H9 (cell line): Measurements from ENCODE around the gene CDHR2. TPM values are rescaled to one million over a fixed set of nuclear protein-coding genes. Genes with fewer than 3 reads are reported as not detected.

Experiments
- DNase-seq: peaks from one replicate; pipeline ENCODE4 v3.0.0-alpha.2; 2017
- H2AFZ ChIP-seq: one replicate; pipeline ENCODE4 v1.6.1; 2013; ENCODE audit warnings: mild to moderate bottlenecking, low read length, control low read depth, moderate library complexity
- H2AK5ac ChIP-seq: 2 replicates; pipeline ENCODE4 v1.6.1; 2013; ENCODE audit warnings: low read length, control low read depth, mixed read lengths; ENCODE audit not compliant: insufficient read length
- H2BK120ac ChIP-seq: one replicate; pipeline ENCODE4 v1.6.1; 2013; ENCODE audit warnings: low read depth, mild to moderate bottlenecking, low read length, control low read depth, inconsistent platforms; ENCODE audit not compliant: poor library complexity, severe bottlenecking
- H2BK12ac ChIP-seq: 2 replicates; pipeline ENCODE4 v1.6.1; 2013; ENCODE audit warnings: low read length, control low read depth, mixed read lengths, low read depth; ENCODE audit not compliant: insufficient read length
- H2BK15ac ChIP-seq: 2 replicates; pipeline ENCODE4 v1.6.1; 2013; ENCODE audit warnings: low read depth, low read length, control low read depth
- H2BK20ac ChIP-seq: one replicate; pipeline ENCODE4 v1.6.1; 2013; ENCODE audit warnings: low read depth, mild to moderate bottlenecking, low read length, control low read depth, inconsistent platforms; ENCODE audit not compliant: poor library complexity, severe bottlenecking
- H2BK5ac ChIP-seq: 2 replicates; pipeline ENCODE4 v1.6.1; 2013; ENCODE audit warnings: low read length, control low read depth, mixed read lengths; ENCODE audit not compliant: insufficient read length
- H3K14ac ChIP-seq: 2 replicates; pipeline ENCODE4 v1.6.1; 2013; ENCODE audit warnings: low read length, control low read depth; ENCODE audit not compliant: insufficient read depth
- H3K18ac ChIP-seq: 2 replicates; pipeline ENCODE4 v1.6.1; 2013; ENCODE audit warnings: low read depth, mild to moderate bottlenecking, mixed read lengths, low read length, control low read depth; ENCODE audit not compliant: insufficient read length
- H3K23ac ChIP-seq: 2 replicates; pipeline ENCODE4 v1.6.1; 2013; ENCODE audit warnings: low read length, control low read depth, mixed read lengths, low read depth; ENCODE audit not compliant: insufficient read length
- H3K23me2 ChIP-seq: 2 replicates; pipeline ENCODE4 v1.6.1; 2013; ENCODE audit warnings: low read depth, mild to moderate bottlenecking, mixed read lengths, low read length, control low read depth; ENCODE audit not compliant: insufficient read length, poor library complexity, severe bottlenecking
- H3K27ac ChIP-seq: 2 replicates; pipeline ENCODE4 v1.5.1; 2013; ENCODE audit warnings: low read length, control low read depth, mixed read lengths, low read depth; ENCODE audit not compliant: insufficient read length
- H3K27me3 ChIP-seq: 2 replicates; pipeline ENCODE4 v1.6.1; 2013; ENCODE audit warnings: low read length, control low read depth, inconsistent platforms; ENCODE audit not compliant: insufficient read depth
- H3K4ac ChIP-seq: 2 replicates; pipeline ENCODE4 v1.6.1; 2013; ENCODE audit warnings: low read depth, mild to moderate bottlenecking, control low read depth, inconsistent platforms, low read length, moderate library complexity
- H3K4me1 ChIP-seq: 2 replicates; pipeline ENCODE4 v1.6.1; 2013; ENCODE audit warnings: low read length, control low read depth, inconsistent platforms; ENCODE audit not compliant: insufficient read depth
- H3K4me2 ChIP-seq: 2 replicates; pipeline ENCODE4 v1.6.1; 2013; ENCODE audit warnings: low read length, control low read depth, mixed read lengths; ENCODE audit not compliant: insufficient read length, insufficient read depth
- H3K56ac ChIP-seq: 2 replicates; pipeline ENCODE4 v1.6.1; 2013; ENCODE audit warnings: low read depth, mild to moderate bottlenecking, mixed read lengths, low read length, control low read depth; ENCODE audit not compliant: insufficient read length
- H3K79me1 ChIP-seq: 2 replicates; pipeline ENCODE4 v1.6.1; 2013; ENCODE audit warnings: low read depth, mild to moderate bottlenecking, moderate library complexity, low read length, control low read depth, inconsistent platforms; ENCODE audit not compliant: insufficient read depth, poor library complexity, severe bottlenecking
- H3K79me2 ChIP-seq: 2 replicates; pipeline ENCODE4 v1.6.1; 2013; ENCODE audit warnings: low read length, control low read depth, inconsistent platforms; ENCODE audit not compliant: insufficient read depth
- H3K9ac ChIP-seq: 2 replicates; pipeline ENCODE4 v1.6.1; 2013; ENCODE audit warnings: low read length, control low read depth, mixed read lengths; ENCODE audit not compliant: insufficient read length; ENCODE audit errors: extremely low read depth
- H3K9me3 ChIP-seq: one replicate; pipeline ENCODE4 v1.6.1; 2013; ENCODE audit warnings: low read depth, low read length, inconsistent platforms; ENCODE audit not compliant: control insufficient read depth
- H3T11ph ChIP-seq: one replicate; pipeline ENCODE4 v1.6.1; 2013; ENCODE audit warnings: mild to moderate bottlenecking, low read length, control low read depth, inconsistent platforms
- H4K20me1 ChIP-seq: one replicate; pipeline ENCODE4 v1.6.1; 2013; ENCODE audit not compliant: control insufficient read depth, insufficient read length, insufficient read depth
- H4K5ac ChIP-seq: 2 replicates; pipeline ENCODE4 v1.6.1; 2013; ENCODE audit warnings: low read depth, mild to moderate bottlenecking, mixed read lengths, low read length, control low read depth; ENCODE audit not compliant: insufficient read length
- H4K8ac ChIP-seq: replicated peaks from 2 replicates; pipeline ENCODE4 v1.6.1; 2013; ENCODE audit warnings: low read length, control low read depth, mixed read lengths, low read depth; ENCODE audit not compliant: insufficient read length
- H4K91ac ChIP-seq: 2 replicates; pipeline ENCODE4 v1.6.1; 2013; ENCODE audit warnings: low read depth, mild to moderate bottlenecking, moderate library complexity, mixed read lengths, low read length, control low read depth; ENCODE audit not compliant: insufficient read length
- H3K27ac Mint-ChIP-seq, 3 experiments: 2 replicates in 2 of 3; 3 replicates in 1 of 3; pipeline ENCODE4 v1.8.0; 2020 to 2021; ENCODE audit warnings: mixed read lengths in 3 of 3, mild to moderate bottlenecking in 1 of 3, moderate library complexity in 1 of 3
- H3K27me3 Mint-ChIP-seq: 2 replicates; pipeline ENCODE4 v1.8.0; 2021; ENCODE audit warnings: low read depth, mild to moderate bottlenecking, moderate library complexity, mixed read lengths
- H3K36me3 Mint-ChIP-seq, 3 experiments: 2 replicates in 2 of 3; 3 replicates in 1 of 3; pipeline ENCODE4 v1.8.0; 2020 to 2021; ENCODE audit warnings: low read depth in 3 of 3, mixed read lengths in 3 of 3; ENCODE audit not compliant: insufficient read depth in 1 of 3
- H3K4me1 Mint-ChIP-seq, 2 experiments: 2 replicates each; pipeline ENCODE4 v1.8.0; 2020; ENCODE audit warnings: mixed read lengths in 2 of 2
- H3K4me3 Mint-ChIP-seq, 2 experiments: 2 replicates in 1 of 2; 3 replicates in 1 of 2; pipeline ENCODE4 v1.8.0; 2020 to 2021; ENCODE audit warnings: mild to moderate bottlenecking in 2 of 2, mixed read lengths in 2 of 2, moderate library complexity in 1 of 2
- H3K9me3 Mint-ChIP-seq, 2 experiments: 2 replicates in 1 of 2; 3 replicates in 1 of 2; pipeline ENCODE4 v1.8.0; 2020; ENCODE audit warnings: mild to moderate bottlenecking in 2 of 2, mixed read lengths in 2 of 2, moderate library complexity in 1 of 2
- WGBS: extraction: QIAGEN DNeasy Blood & Tissue Kit; methylation state at CpG from one replicate; pipeline ENCODE4 v1.1.7; 2013; ENCODE audit warnings: missing lambda C conversion rate, low lambda C conversion rate, mixed read lengths; ENCODE audit not compliant: insufficient read length; ENCODE audit errors: extremely low coverage; 5-methylcytosine and 5-hydroxymethylcytosine counted together
- total RNA-seq: library from RNA; stranded (reverse); gene quantifications from 2 replicates; pipeline ENCODE4 v1.2.1, GENCODE V29; 2021
- TF ChIP-seq, protein P1 (sequence below): fragments of 200-600 bp; sonication (generic); conservative IDR thresholded peaks from 3 replicates; pipeline ENCODE4 v1.8.0; 2021; ENCODE audit warnings: antibody characterized with exemption, mild to moderate bottlenecking

Gene CDHR2
- total RNA-seq, 1 experiment from 2014 or later = 0.90 TPM

DNA sequence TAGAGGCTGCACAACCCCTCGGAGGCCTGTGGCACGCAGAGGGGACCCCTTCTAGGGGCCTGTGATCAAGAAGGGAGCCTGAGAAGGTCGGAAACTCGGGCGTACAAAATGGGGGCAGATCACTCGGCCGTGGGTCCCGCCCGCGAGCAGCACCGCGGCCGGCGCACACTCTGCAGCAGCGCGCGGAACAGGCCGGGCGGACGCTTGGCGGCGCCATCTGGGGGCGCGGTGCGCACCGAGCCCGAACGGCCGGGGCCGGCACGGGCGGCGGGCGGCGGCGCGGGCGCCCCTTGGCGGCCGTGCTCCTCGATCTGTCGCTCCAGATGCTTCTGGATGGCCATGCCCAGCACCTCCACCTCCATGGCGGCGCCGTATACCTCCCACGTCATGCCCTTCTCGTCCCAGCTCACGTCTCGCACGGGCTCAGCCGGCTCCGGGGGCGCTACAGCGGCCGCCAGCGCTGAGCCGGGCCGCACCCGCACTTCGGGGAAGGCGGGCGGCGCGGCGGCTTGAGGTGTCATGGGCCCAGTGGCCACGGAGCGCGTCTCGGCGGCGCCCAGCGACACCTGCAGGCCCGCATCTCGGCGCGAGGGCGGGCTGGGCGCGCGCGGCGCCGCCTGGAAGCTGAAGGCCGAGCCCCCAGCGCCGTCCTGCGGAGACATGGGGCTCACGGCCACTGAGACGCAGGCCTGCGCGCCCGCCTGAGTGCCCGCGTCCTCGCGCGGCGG is 47.7 kb downstream of the CDHR2 start:
- H3K23me2 ChIP-seq = no peaks in the 10 kb centered on the region
- peaks cover 2% of the 10 kb centered on the region for H4K20me1 ChIP-seq
- no peak overlapping the region for H3K4me2 ChIP-seq
- H3K9me3 ChIP-seq = no peaks in the 10 kb centered on the region
- H3K18ac ChIP-seq = no peak overlapping the region
- no peak overlapping the region for H4K5ac ChIP-seq
- H3K36me3 Mint-ChIP-seq = peaks cover 4 to 12% (median 6%) of the 10 kb centered on the region in 3 experiments; a peak in 6 of 7 replicates
- no peaks in the 10 kb centered on the region for H3K4me1 ChIP-seq
- no peak overlapping the region for H3K14ac ChIP-seq
- peaks cover 4% of the 10 kb centered on the region in 2 experiments; a peak in 3 of 4 replicates for H3K4me1 Mint-ChIP-seq
- H3K4me3 Mint-ChIP-seq = peak overlapping the region in 1 of 2 experiments; percentile 30; a peak in 2 of 5 replicates
- TF ChIP-seq, protein P1, sequence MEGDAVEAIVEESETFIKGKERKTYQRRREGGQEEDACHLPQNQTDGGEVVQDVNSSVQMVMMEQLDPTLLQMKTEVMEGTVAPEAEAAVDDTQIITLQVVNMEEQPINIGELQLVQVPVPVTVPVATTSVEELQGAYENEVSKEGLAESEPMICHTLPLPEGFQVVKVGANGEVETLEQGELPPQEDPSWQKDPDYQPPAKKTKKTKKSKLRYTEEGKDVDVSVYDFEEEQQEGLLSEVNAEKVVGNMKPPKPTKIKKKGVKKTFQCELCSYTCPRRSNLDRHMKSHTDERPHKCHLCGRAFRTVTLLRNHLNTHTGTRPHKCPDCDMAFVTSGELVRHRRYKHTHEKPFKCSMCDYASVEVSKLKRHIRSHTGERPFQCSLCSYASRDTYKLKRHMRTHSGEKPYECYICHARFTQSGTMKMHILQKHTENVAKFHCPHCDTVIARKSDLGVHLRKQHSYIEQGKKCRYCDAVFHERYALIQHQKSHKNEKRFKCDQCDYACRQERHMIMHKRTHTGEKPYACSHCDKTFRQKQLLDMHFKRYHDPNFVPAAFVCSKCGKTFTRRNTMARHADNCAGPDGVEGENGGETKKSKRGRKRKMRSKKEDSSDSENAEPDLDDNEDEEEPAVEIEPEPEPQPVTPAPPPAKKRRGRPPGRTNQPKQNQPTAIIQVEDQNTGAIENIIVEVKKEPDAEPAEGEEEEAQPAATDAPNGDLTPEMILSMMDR = peak; percentile 35; the same call in 2 of the 3 replicates
- no peak overlapping the region for H2BK12ac ChIP-seq
- no peaks in the 10 kb centered on the region for H3K79me1 ChIP-seq
- H3K27ac Mint-ChIP-seq = no peak overlapping the region; a peak in 1 of 7 replicates
- H3K4ac ChIP-seq = no peak overlapping the region
- H3K9ac ChIP-seq = no peak overlapping the region
- H2AFZ ChIP-seq = no peak overlapping the region
- no peak overlapping the region for H2BK5ac ChIP-seq
- no peak overlapping the region for H3K23ac ChIP-seq
- H3T11ph ChIP-seq = no peak overlapping the region
- no CpG with 5 or more reads among the region's 98 CpGs for WGBS
- no peaks in the 10 kb centered on the region; a peak in 1 of 5 replicates for H3K9me3 Mint-ChIP-seq
- H3K79me2 ChIP-seq = no peaks in the 10 kb centered on the region
- peaks cover 24% of the 10 kb centered on the region for H3K27me3 Mint-ChIP-seq
- H2BK20ac ChIP-seq = no peak overlapping the region
- no peak overlapping the region for H2BK120ac ChIP-seq
- no peak overlapping the region for H3K27ac ChIP-seq
- no peak overlapping the region for H4K91ac ChIP-seq
- H2AK5ac ChIP-seq = no peak overlapping the region
- no peaks in the 10 kb centered on the region for H3K27me3 ChIP-seq
- H2BK15ac ChIP-seq = no peak overlapping the region
- H4K8ac ChIP-seq = no peak overlapping the region
- DNase-seq = peak; percentile 76
- no peak overlapping the region for H3K56ac ChIP-seq
